ENCODE measurements around the gene SLC25A14.

- TF ChIP-seq CTCF (IDR thresholded peaks at IDR 0.05 in 2 of 3, conservative IDR thresholded peaks at IDR 0.05 in 1 of 3; ENCODE audit: borderline replicate concordance in 1 of 3, insufficient read depth in 1 of 3, low read depth in 2 of 3, low read length in 2 of 3) = no peak
- TF ChIP-seq POLR2AphosphoS5 (IDR thresholded peaks at IDR 0.05; ENCODE audit: low read depth, low read length) = no peak
Measured at GRCh38 chrX:130295519-130296296, 44.0 kb upstream of the SLC25A14 start.
